Smooth muscle cell (in vitro differentiated cells): ENCODE results near the gene ARPC4. TPM values are rescaled to one million over a fixed set of nuclear protein-coding genes. Genes with fewer than 3 reads are reported as not detected.

Experiments used
- DNase-seq: peaks from one replicate; lab custom pipeline; 2025; ENCODE audit not compliant: unreplicated experiment; lab: John Stamatoyannopoulos, UW
- H2AFZ ChIP-seq: fragments of 200-600 bp; sonication (generic); 2 replicates; pipeline ENCODE4 v1.6.0; 2016; ENCODE audit warnings: antibody characterized with exemption, low read depth, mild to moderate bottlenecking
- H3F3A ChIP-seq: fragments of 200-600 bp; sonication (generic); 2 replicates; pipeline ENCODE4 v1.6.0; 2017; ENCODE audit warnings: antibody characterized with exemption, low read depth
- H3K27ac ChIP-seq: fragments of 200-600 bp; sonication (generic); 2 replicates; pipeline ENCODE4 v1.5.1; 2016; ENCODE audit warnings: low read depth, mild to moderate bottlenecking
- H3K27me3 ChIP-seq: fragments of 200-600 bp; sonication (generic); 2 replicates; pipeline ENCODE4 v1.6.1; 2016; ENCODE audit warnings: low read depth, mild to moderate bottlenecking
- H3K36me3 ChIP-seq: fragments of 200-600 bp; sonication (generic); 2 replicates; pipeline ENCODE4 v1.5.1; 2016; ENCODE audit warnings: low read depth
- H3K4me1 ChIP-seq: fragments of 200-600 bp; sonication (generic); 2 replicates; pipeline ENCODE4 v1.5.1; 2016; ENCODE audit warnings: low read depth
- H3K4me2 ChIP-seq: fragments of 200-600 bp; sonication (generic); 2 replicates; pipeline ENCODE4 v1.6.0; 2016; ENCODE audit warnings: mild to moderate bottlenecking
- H3K4me3 ChIP-seq: fragments of 200-600 bp; sonication (generic); 2 replicates; pipeline ENCODE4 v1.5.1; 2016; ENCODE audit warnings: mild to moderate bottlenecking
- H3K79me2 ChIP-seq: fragments of 200-600 bp; sonication (generic); 2 replicates; pipeline ENCODE4 v1.6.0; 2016; ENCODE audit warnings: low read depth, mild to moderate bottlenecking
- H3K9ac ChIP-seq: fragments of 200-600 bp; sonication (generic); 2 replicates; pipeline ENCODE4 v1.6.0; 2016; ENCODE audit warnings: low read depth
- H3K9me3 ChIP-seq: fragments of 200-600 bp; sonication (generic); replicated peaks from 2 replicates; pipeline ENCODE4 v1.5.1; 2016; ENCODE audit warnings: low read depth
- H4K20me1 ChIP-seq: fragments of 200-600 bp; sonication (generic); 2 replicates; pipeline ENCODE4 v1.6.0; 2016; ENCODE audit warnings: low read depth
- WGBS: methylation state at CpG from one replicate; pipeline ENCODE4 v1.1.7; 2016; ENCODE audit warnings: low lambda C conversion rate; 5-methylcytosine and 5-hydroxymethylcytosine counted together
- polyA plus RNA-seq: library from polyadenylated mRNA; unstranded; fragments of >200 nt; fragmentation: Nextera tagmentation; extraction: Ambion mirVana; gene quantifications from 2 replicates; pipeline ENCODE4 v1.2.1, GENCODE V29; 2016
- total RNA-seq: library from RNA; depleted of rRNA; stranded (reverse); fragments of >200 nt; gene quantifications from 2 replicates; pipeline ENCODE4 v1.2.3, GENCODE V29; 2014
- TF ChIP-seq, protein P1 (sequence below): fragments of 200-600 bp; sonication (generic); IDR thresholded peaks from 2 replicates; pipeline ENCODE4 v1.5.1; 2017; ENCODE audit warnings: borderline replicate concordance, mild to moderate bottlenecking, antibody characterized with exemption; ENCODE audit not compliant: insufficient read depth, poor library complexity, severe bottlenecking

The ARPC4 gene
- total and polyA plus RNA-seq, 2 experiments from 2014 or later = 93.9 to 130 TPM

DNA sequence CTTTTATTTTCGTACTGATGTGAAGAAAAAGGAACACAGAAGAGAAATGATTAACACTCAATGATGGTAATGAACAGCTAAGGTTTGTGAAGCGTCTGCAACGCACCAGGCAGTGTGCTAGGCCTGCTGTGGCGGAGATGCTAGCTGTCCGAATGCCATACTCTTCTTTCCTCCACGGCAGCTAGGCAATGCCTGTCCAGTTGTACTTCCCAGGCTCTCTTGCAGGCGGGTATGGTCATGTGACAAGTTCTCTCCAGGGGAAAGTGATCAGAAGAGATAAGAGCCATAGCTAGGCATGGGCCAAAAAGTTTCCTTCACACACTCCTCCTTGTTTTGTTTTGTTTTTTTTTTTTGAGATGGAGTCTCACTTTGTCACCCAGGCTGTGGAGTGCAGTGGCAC is 7.3 kb upstream of the ARPC4 start:
- Histone ChIP-seq H3K36me3 (peaks cover 2% of the 10 kb centered on the region), H3K9ac (no peak overlapping the region), H3K4me3 (no peak overlapping the region), H3K27ac (no peak overlapping the region), H3K79me2 (no peaks in the 10 kb centered on the region), H2AFZ (no peak overlapping the region), H3K4me2 (no peak overlapping the region), H3F3A (peaks cover 4% of the 10 kb centered on the region), H3K27me3 (no peaks in the 10 kb centered on the region), H3K4me1 (no peaks in the 10 kb centered on the region), H3K9me3 (no peaks in the 10 kb centered on the region), H4K20me1 (peaks cover 7% of the 10 kb centered on the region)
- WGBS = 90% methylated on average over 7 of the region's 7 CpGs
- TF ChIP-seq, protein P1, sequence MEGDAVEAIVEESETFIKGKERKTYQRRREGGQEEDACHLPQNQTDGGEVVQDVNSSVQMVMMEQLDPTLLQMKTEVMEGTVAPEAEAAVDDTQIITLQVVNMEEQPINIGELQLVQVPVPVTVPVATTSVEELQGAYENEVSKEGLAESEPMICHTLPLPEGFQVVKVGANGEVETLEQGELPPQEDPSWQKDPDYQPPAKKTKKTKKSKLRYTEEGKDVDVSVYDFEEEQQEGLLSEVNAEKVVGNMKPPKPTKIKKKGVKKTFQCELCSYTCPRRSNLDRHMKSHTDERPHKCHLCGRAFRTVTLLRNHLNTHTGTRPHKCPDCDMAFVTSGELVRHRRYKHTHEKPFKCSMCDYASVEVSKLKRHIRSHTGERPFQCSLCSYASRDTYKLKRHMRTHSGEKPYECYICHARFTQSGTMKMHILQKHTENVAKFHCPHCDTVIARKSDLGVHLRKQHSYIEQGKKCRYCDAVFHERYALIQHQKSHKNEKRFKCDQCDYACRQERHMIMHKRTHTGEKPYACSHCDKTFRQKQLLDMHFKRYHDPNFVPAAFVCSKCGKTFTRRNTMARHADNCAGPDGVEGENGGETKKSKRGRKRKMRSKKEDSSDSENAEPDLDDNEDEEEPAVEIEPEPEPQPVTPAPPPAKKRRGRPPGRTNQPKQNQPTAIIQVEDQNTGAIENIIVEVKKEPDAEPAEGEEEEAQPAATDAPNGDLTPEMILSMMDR = no peak
- DNase-seq = no peak

DNA sequence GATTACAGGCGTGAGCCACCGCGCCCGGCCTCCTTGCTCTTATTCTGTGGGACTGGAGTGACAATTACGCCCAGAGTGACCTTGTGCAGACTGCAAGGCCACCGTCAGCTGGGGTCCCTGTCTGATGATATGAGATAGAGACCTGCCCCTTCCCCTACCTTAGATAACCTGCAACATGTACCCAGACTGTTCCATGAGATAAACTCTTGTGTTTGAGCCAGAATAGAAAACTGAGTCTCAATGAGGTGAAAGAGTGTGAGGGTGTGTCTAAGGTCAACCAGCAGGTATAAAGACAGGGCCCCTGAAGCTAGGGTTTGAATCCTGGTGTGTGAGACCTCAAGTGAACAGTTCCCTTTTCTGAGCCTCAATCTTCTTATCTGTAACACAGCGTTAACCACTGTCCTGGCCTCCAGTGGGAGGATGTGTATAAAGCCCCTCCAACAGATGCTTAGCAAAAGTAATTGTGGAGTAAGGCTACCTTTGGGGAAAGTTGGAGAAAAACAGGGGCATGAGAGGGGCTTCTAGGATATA is 6.6 kb upstream of the ARPC4 start:
- DNase-seq = no peak
- H4K20me1 ChIP-seq = peaks cover 1% of the 10 kb centered on the region
- peaks cover 4% of the 10 kb centered on the region for H3F3A ChIP-seq
- H2AFZ ChIP-seq = no peak overlapping the region
- no peaks in the 10 kb centered on the region for H3K79me2 ChIP-seq
- no peaks in the 10 kb centered on the region for H3K27me3 ChIP-seq
- peaks cover 2% of the 10 kb centered on the region for H3K36me3 ChIP-seq
- TF ChIP-seq, protein P1 = no peak
- 95% methylated on average over 7 of the region's 7 CpGs for WGBS
- no peak overlapping the region for H3K4me2 ChIP-seq
- no peaks in the 10 kb centered on the region for H3K4me1 ChIP-seq
- no peaks in the 10 kb centered on the region for H3K9me3 ChIP-seq
- H3K27ac ChIP-seq = no peak overlapping the region
- no peak overlapping the region for H3K4me3 ChIP-seq
- no peak overlapping the region for H3K9ac ChIP-seq

DNA sequence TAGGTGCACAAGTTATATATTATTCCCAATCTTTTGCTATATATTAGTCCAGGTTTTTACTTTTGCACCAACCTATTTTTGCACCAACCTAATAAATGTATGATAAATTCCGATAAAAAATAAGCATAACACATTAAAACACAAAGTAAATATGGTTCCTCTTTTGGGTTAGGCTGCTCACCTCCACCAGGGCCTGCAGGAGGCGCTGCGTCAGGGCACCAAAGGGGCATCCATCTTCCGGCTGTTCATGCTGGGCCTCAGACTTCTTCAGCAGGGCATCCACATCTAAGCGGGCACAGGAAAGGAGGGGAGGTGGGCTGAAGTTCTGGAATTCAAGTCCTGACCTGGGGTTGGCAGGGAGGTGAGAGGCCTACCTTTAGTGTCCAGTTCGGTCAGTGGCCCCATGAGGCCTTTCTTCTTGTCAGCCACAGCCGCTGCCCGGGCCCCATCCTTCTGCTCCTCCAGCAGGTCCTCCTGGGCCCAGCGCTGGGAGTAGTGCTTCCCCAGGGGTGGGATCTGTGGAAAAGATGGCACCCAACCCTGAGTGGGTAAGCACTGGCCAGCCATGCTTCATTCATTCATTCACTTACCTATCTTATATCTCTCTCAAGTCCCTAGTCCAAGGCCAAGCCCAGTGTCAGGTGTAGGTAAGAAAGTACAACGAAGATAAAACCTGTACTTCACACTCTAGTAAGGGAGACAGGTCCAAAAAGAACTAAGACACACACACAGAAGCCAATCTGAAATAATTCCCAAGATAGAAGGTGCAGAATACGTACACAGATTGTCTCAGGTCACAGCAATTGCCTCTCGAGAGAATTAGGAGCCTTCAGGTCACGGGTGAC is 5.8 kb upstream of the ARPC4 start:
- H4K20me1 ChIP-seq = no peaks in the 10 kb centered on the region
- DNase-seq = no peak
- 93% methylated on average over 13 of the region's 13 CpGs for WGBS
- H3K9ac ChIP-seq = no peak overlapping the region
- H3K4me3 ChIP-seq = no peak overlapping the region
- peaks cover 6% of the 10 kb centered on the region for H3K79me2 ChIP-seq
- H3K36me3 ChIP-seq = peaks cover 2% of the 10 kb centered on the region
- no peak overlapping the region for H3K4me2 ChIP-seq
- no peak overlapping the region for H3K27ac ChIP-seq
- H3K9me3 ChIP-seq = no peaks in the 10 kb centered on the region
- H3F3A ChIP-seq = peaks cover 7% of the 10 kb centered on the region
- TF ChIP-seq, protein P1 = peak; percentile 44
- no peak overlapping the region for H2AFZ ChIP-seq
- H3K4me1 ChIP-seq = peaks cover 5% of the 10 kb centered on the region
- no peaks in the 10 kb centered on the region for H3K27me3 ChIP-seq
